ENCODE results near the gene ANO1.

GRCh38 chr11:70126494-70126893 is 48.4 kb downstream of the ANO1 start:
- TF ChIP-seq POLR2A (IDR thresholded peaks at IDR 0.05) (no peak), CTCF (IDR thresholded peaks at IDR 0.05) (no peak)
